Activated T-helper 17 cell treated with anti-CD3 and anti-CD28 coated beads, Interleukin-2, amount 50 U/mL, for 72 hours (primary cell): ENCODE data around the gene CBX8. TPM values are rescaled to one million over a fixed set of nuclear protein-coding genes. Genes with fewer than 3 reads are reported as not detected.
"Not testable (repeated sequence)": the region's sequence is repeated elsewhere in the genome, so short reads cannot be mapped to it uniquely, and the experiment has no call there.

Experiments
- ATAC-seq: fragments of 150-1000 bp; cut with Tn5 transposase; replicated peaks from 2 replicates; pipeline ENCODE4 v1.10.0; 2021; ENCODE audit warnings: mild to moderate bottlenecking, moderate library complexity
- H3K27ac Mint-ChIP-seq: one replicate; pipeline ENCODE4 v1.8.0; 2022; ENCODE audit warnings: mixed read lengths
- H3K27me3 Mint-ChIP-seq: one replicate; pipeline ENCODE4 v1.8.0; 2022; ENCODE audit warnings: mixed read lengths
- H3K36me3 Mint-ChIP-seq: one replicate; pipeline ENCODE4 v1.8.0; 2022; ENCODE audit warnings: low read depth, mild to moderate bottlenecking, mixed read lengths
- H3K4me1 Mint-ChIP-seq: one replicate; pipeline ENCODE4 v1.8.0; 2022; ENCODE audit warnings: mixed read lengths
- H3K4me3 Mint-ChIP-seq: one replicate; pipeline ENCODE4 v1.8.0; 2022; ENCODE audit warnings: mild to moderate bottlenecking, mixed read lengths
- H3K9me3 Mint-ChIP-seq: one replicate; pipeline ENCODE4 v1.8.0; 2022; ENCODE audit warnings: mixed read lengths
- total RNA-seq, 2 donors: library from RNA; stranded (reverse); gene quantifications; one replicate each; pipeline ENCODE4 v1.2.3, GENCODE V29; 2022

The CBX8 gene
- total RNA-seq, 2 donors from 2014 or later: 1.6 to 5.5 TPM

- no peak overlapping the region for H3K27ac Mint-ChIP-seq
- H3K27me3 Mint-ChIP-seq: peaks cover 11% of the 10 kb centered on the region
- no peak for ATAC-seq
- no peaks in the 10 kb centered on the region for H3K9me3 Mint-ChIP-seq
- no peaks in the 10 kb centered on the region for H3K4me1 Mint-ChIP-seq
- no peak overlapping the region for H3K4me3 Mint-ChIP-seq
- no peaks in the 10 kb centered on the region for H3K36me3 Mint-ChIP-seq
Observed at GRCh38 chr17:79758271-79758670, 38.6 kb downstream of the CBX8 start.

DNA sequence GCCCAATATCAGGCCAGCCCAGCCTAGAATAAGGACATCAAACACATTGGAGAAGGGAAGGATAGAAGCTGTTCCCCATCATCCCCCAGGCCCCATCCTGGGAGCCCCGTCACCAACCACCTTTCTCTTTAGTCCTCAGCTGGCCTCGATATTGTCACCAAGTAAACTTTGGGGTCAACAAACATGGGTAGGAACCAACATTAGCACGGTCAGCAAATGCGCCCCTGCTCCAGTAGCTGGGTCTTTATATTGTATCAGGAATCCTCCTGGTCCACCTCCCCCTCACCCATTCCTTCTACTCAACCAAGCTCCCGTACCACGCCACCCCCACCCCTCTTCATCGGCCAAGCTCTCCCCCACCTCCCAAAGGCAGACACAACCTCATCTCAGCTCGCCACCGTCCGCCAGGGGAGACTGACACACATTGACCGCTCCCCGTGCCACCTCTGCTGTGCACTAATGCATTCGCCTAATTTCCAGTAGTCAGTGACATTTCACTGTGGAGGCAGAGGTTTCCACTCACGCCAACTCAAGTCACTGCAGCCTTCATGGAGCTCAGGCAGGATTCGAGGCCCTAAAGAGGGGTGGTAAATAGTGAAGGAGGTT is 39.6 kb downstream of the CBX8 start:
- Mint-ChIP-seq H3K4me1 (no peaks in the 10 kb centered on the region), H3K27me3 (peaks cover 11% of the 10 kb centered on the region), H3K4me3 (no peak overlapping the region), H3K9me3 (no peaks in the 10 kb centered on the region), H3K36me3 (no peaks in the 10 kb centered on the region), H3K27ac (no peak overlapping the region)
- no peak for ATAC-seq

DNA sequence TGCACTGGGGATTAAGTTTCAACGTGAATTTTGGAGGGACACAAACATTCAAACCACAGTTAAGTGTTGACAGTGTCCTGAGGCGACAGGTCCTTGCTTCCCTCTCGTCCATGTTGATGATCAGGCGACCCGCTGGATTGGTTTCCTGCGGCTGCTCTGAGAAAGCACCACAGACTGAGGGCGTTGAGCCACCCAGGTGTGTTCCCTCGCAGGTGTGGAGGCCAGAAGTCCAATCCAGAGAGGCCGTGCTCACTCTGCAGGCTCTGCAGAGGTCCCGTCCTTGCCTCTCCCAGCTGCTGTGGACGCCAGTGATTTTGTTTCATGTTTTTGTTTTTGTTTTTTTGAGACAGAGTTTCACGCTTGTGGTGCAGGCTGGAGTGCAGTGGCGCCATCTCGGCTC is 41.3 kb downstream of the CBX8 start:
- no peak overlapping the region for H3K4me3 Mint-ChIP-seq
- H3K9me3 Mint-ChIP-seq: no peaks in the 10 kb centered on the region

DNA sequence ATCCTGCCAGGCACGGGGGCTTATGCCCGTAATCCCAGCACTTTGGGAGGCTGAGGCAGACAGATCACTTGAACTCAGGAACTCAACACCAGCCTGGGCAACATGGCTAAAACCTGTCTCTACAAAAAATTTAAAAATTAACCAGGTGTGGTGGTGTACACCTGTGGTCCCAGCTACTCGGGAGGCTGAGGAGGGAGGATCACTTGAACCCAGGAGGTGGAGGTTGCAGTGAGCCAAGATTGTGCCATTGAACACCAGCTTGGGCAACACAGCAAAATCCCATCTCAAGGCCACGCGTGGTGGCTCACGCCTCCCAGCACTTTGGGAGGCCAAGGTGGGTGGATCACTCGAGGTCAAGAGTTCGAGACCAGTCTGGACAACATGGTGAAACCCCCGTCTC is 42.0 kb downstream of the CBX8 start:
- H3K27me3 Mint-ChIP-seq: peaks cover 23% of the 10 kb centered on the region
- not testable (repeated sequence) for H3K36me3 Mint-ChIP-seq, H3K4me1 Mint-ChIP-seq, H3K4me3 Mint-ChIP-seq, H3K9me3 Mint-ChIP-seq, H3K27ac Mint-ChIP-seq, ATAC-seq

More for the DNA sequence above, 41.3 kb downstream of the CBX8 start:
- no peak for ATAC-seq
- no peak overlapping the region for H3K27ac Mint-ChIP-seq
- no peaks in the 10 kb centered on the region for H3K4me1 Mint-ChIP-seq
- H3K27me3 Mint-ChIP-seq: peaks cover 22% of the 10 kb centered on the region
- H3K36me3 Mint-ChIP-seq: no peaks in the 10 kb centered on the region

- no peaks in the 10 kb centered on the region for H3K36me3 Mint-ChIP-seq
Observed at GRCh38 chr17:79754370-79754769, 42.5 kb downstream of the CBX8 start.

DNA sequence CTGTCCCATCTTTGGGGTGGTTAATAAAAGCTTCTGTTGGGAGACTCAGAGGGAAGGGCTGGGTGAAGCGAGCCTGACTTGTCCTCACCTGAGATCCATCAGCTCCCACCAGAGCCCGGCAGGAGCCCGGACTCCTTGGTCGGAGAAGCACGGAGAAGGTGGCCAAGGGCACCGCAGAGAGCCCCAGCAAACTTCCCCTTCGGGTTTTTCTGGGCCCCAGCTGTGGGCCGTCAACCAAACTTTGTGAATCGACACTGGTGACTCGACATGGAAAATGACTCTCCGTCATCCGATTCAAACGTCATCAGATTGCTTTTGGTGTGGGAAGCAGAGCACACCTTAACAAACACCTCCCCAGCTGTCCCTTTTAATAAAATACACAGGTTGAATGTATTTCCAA is 44.7 kb downstream of the CBX8 start:
- peaks cover 27% of the 10 kb centered on the region for H3K27me3 Mint-ChIP-seq
- no peaks in the 10 kb centered on the region for H3K36me3 Mint-ChIP-seq
- H3K4me1 Mint-ChIP-seq: no peaks in the 10 kb centered on the region
- no peak overlapping the region for H3K4me3 Mint-ChIP-seq
- peak; percentile 81 for ATAC-seq
- no peaks in the 10 kb centered on the region for H3K9me3 Mint-ChIP-seq
- H3K27ac Mint-ChIP-seq: no peak overlapping the region

More at GRCh38 chr17:79754370-79754769, 42.5 kb downstream of the CBX8 start:
- no peak for ATAC-seq
- H3K27me3 Mint-ChIP-seq: peaks cover 28% of the 10 kb centered on the region
- no peak overlapping the region for H3K4me3 Mint-ChIP-seq
- H3K27ac Mint-ChIP-seq: no peak overlapping the region
- H3K4me1 Mint-ChIP-seq: no peaks in the 10 kb centered on the region
- no peaks in the 10 kb centered on the region for H3K9me3 Mint-ChIP-seq

GRCh38 chr17:79750650-79751545 is 46.0 kb downstream of the CBX8 start:
- Mint-ChIP-seq H3K4me3 (no peak overlapping the region), H3K36me3 (no peaks in the 10 kb centered on the region), H3K4me1 (no peaks in the 10 kb centered on the region), H3K27me3 (peaks cover 30% of the 10 kb centered on the region), H3K9me3 (no peaks in the 10 kb centered on the region), H3K27ac (no peak overlapping the region)
- ATAC-seq: no peak

DNA sequence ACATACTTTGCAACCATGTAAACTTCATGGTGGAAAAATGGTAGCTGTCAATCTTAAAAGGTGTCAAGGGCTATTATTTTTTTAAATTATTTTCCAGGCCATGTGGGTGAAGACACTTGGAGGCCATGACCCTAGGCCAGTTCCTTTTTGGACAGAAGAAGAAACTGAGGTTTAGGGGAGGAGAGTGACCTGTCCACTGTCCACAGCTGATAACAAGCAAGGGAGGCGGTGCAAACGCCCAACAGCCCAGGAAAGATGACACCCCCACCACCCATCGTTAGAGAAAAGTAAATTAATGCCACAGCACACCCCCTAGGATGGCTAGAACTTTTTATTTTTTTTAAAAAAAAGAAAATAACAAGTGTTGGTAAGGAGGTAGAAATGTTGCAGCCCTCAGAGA is 46.9 kb downstream of the CBX8 start:
- H3K27me3 Mint-ChIP-seq: peaks cover 30% of the 10 kb centered on the region
- no peaks in the 10 kb centered on the region for H3K9me3 Mint-ChIP-seq
- no peak overlapping the region for H3K27ac Mint-ChIP-seq
- no peaks in the 10 kb centered on the region for H3K36me3 Mint-ChIP-seq
- H3K4me1 Mint-ChIP-seq: no peaks in the 10 kb centered on the region
- ATAC-seq: no peak
- no peak overlapping the region for H3K4me3 Mint-ChIP-seq

- Mint-ChIP-seq H3K4me1 (no peaks in the 10 kb centered on the region), H3K9me3 (no peaks in the 10 kb centered on the region), H3K4me3 (no peak overlapping the region), H3K27me3 (peaks cover 27% of the 10 kb centered on the region), H3K36me3 (no peaks in the 10 kb centered on the region), H3K27ac (no peak overlapping the region)
- no peak for ATAC-seq
Observed at GRCh38 chr17:79749156-79749815, 47.6 kb downstream of the CBX8 start.

DNA sequence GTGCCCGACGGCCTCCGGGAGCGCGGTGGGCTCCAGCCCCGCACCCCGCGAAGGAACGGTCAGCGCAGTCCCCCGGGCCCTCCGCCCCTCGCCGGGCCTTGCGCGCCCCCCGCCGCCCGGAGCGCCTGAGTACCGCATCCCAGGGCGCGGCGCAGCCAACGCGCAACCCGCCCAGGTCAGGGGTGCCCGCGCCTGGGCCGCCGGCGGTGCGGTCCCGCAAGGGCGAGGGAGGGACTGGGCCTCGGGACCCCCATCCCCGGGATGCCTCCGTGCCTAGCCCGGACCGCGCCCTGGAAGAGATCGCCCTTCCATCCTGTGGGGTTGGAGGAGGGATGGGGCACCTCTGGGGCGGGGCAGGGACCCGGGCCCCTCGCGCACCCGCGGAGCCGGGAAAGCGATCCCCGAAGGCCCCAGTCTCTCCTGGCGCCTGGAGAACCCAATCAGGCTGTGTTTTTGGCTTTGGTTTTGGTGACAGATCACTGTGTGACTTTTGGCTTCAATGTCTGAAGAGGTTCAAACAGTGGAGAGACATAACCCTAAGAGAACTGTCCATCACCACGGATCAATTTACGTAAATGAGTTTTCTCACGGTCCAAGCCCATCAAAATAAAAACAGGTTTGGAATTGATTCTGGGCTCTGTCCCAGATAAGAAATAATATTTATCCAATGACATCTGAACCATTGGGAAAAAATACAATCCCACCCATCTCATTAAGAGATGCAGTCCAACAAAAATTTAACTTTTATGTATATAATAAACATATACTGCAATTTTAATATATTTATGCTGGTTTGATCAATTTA is 48.4 kb downstream of the CBX8 start:
- peaks cover 26% of the 10 kb centered on the region for H3K27me3 Mint-ChIP-seq
- H3K4me3 Mint-ChIP-seq: no peak overlapping the region
- no peaks in the 10 kb centered on the region for H3K36me3 Mint-ChIP-seq
- H3K4me1 Mint-ChIP-seq: no peaks in the 10 kb centered on the region
- ATAC-seq: no peak
- no peak overlapping the region for H3K27ac Mint-ChIP-seq
- no peaks in the 10 kb centered on the region for H3K9me3 Mint-ChIP-seq

GRCh38 chr17:79747508-79748294 is 49.2 kb downstream of the CBX8 start:
- ATAC-seq: no peak
- Mint-ChIP-seq H3K27me3 (peaks cover 26% of the 10 kb centered on the region), H3K9me3 (no peaks in the 10 kb centered on the region), H3K4me3 (peak overlapping the region; percentile 29), H3K4me1 (no peaks in the 10 kb centered on the region), H3K36me3 (no peaks in the 10 kb centered on the region), H3K27ac (no peak overlapping the region)

DNA sequence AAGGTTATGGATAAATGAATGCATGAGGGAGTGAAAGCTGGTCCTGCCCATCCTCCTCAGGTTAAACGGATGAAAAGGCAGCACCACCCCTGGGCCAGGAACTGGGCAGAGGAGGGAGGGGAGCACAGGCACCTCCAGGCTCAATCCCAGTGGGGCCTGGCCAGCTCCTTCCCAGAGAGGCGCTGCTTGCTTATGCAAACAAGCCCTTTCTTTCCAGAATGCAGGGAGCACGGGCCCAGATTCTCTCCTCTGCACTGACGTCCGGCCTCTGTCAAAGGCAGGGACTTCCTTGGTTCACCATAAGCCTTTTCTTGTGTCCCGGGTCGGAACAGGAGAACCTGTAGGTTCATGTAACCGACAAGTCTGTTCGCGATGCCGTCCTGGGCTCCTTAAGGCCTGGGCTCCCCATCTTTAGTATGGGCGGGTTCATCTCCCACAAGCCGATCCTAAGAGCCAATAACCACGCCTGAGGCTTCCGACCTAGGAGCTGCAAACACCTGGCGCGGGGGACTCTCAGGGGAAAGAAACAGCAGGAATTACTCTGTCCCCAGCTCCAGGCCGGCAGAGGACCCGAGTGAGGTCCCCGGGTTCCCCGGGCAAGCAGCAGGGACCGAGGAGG is 49.9 kb downstream of the CBX8 start:
- peaks cover 26% of the 10 kb centered on the region for H3K27me3 Mint-ChIP-seq

DNA sequence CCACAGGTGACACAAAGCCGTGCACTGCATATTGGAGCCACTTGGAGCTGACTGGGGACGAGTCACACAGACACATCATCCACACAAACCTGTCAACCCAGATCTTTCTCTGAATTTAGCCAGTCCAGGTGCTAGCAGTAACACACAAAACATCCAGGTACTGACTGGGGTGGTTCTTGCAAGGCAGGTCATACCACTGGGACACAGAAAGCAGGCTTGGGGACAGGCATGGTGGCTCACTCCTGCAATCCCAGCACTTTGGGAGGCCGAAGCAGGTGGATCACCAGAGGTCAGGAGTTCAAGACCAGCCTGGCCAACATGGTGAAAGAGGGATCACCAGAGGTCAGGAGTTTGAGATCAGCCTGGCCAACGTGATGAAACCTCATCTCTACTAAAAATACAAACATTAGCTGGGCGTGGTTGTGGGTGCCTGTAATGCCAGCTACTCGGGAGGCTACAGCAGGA is 51.2 kb downstream of the CBX8 start:
- H3K36me3 Mint-ChIP-seq: no peaks in the 10 kb centered on the region
- H3K4me1 Mint-ChIP-seq: no peaks in the 10 kb centered on the region
- H3K4me3 Mint-ChIP-seq: peak overlapping the region; percentile 41
- peaks cover 16% of the 10 kb centered on the region for H3K27me3 Mint-ChIP-seq
- no peak overlapping the region for H3K27ac Mint-ChIP-seq
- ATAC-seq: peak; percentile 47
- H3K9me3 Mint-ChIP-seq: no peaks in the 10 kb centered on the region

More for the DNA sequence above, 49.9 kb downstream of the CBX8 start:
- Mint-ChIP-seq H3K4me3 (peak overlapping the region; percentile 29), H3K27ac (no peak overlapping the region), H3K4me1 (no peaks in the 10 kb centered on the region), H3K36me3 (no peaks in the 10 kb centered on the region), H3K9me3 (no peaks in the 10 kb centered on the region)
- ATAC-seq: no peak
